Body of pancreas (tissue), 4 donors: ENCODE data around the gene LGR5. TPM values are rescaled to one million over a fixed set of nuclear protein-coding genes. Genes with fewer than 3 reads are reported as not detected.
A peak's percentile ranks its signal among the peaks of the same experiment; 100 is the strongest.

ENCODE experiments used
- ATAC-seq: fragments of 150-250 bp; one replicate; pipeline ENCODE4 v1.9.1; 2016
- DNase-seq, 4 donors: peaks; one replicate each; pipeline ENCODE4 v3.0.0-alpha.2; 2019
- H3K27ac ChIP-seq, 4 donors: fragments of 200-600 bp; sonication (generic); 1 replicate in 3 of 4; 2 replicates in 1 of 4; pipeline versions ENCODE4 v1.5.1 to v1.6.1; 2016 to 2019; ENCODE audit warnings: mild to moderate bottlenecking in 1 of 4, mixed read lengths in 1 of 4, moderate library complexity in 1 of 4
- H3K27me3 ChIP-seq, 2 donors: fragments of 200-600 bp; sonication (generic); one replicate each; pipeline ENCODE4 v1.6.0; 2016; ENCODE audit warnings: mild to moderate bottlenecking in 1 of 2
- H3K36me3 ChIP-seq, 2 donors: fragments of 200-600 bp; sonication (generic); replicated peaks in 1 of 2; 2 replicates each; pipeline ENCODE4 v1.5.1; 2016; ENCODE audit warnings: low read depth in 2 of 2; ENCODE audit not compliant: insufficient read depth in 1 of 2
- H3K4me1 ChIP-seq: fragments of 200-600 bp; sonication (generic); one replicate; pipeline ENCODE4 v1.6.0; 2016
- H3K4me3 ChIP-seq, 2 donors: fragments of 200-600 bp; sonication (generic); 1 replicate in 1 of 2; 2 replicates in 1 of 2; pipeline ENCODE4 v1.5.1; 2016 to 2019
- H3K9me3 ChIP-seq, 3 donors: fragments of 200-600 bp; sonication (generic); 1 replicate in 2 of 3; 2 replicates in 1 of 3; pipeline ENCODE4 v1.5.1; 2016
- CTCF ChIP-seq, 7 experiments: fragments of 450-650 bp in 4 of 7; fragments of 200-600 bp in 3 of 7; sonication (generic) in 3 of 7; IDR thresholded peaks; one replicate each; pipeline ENCODE4 v1.5.1; 2016 to 2019; ENCODE audit warnings: antibody characterized with exemption in 7 of 7
- POLR2A ChIP-seq, 3 donors: fragments of 450-650 bp; IDR thresholded peaks; one replicate each; pipeline ENCODE4 v1.6.1; 2016; ENCODE audit warnings: antibody characterized with exemption in 3 of 3, mild to moderate bottlenecking in 2 of 3
- WGBS, 2 donors: methylation state at CpG; one replicate each; pipeline ENCODE4 v1.1.5; 2017; 5-methylcytosine and 5-hydroxymethylcytosine counted together
- intact Hi-C: fragments of 100-400 bp; cut with DNase I; formaldehyde crosslinking; loops from one replicate; pipeline ENCODE4 v1.15.1; 2023
- total RNA-seq, 2 donors: library from RNA; depleted of rRNA; stranded (reverse); fragments of >200 nt; gene quantifications; one replicate each; pipeline ENCODE4 v1.1.0, GENCODE V29; 2016

LGR5 gene
- total RNA-seq, 2 donors from 2014 or later = 0.52 TPM; not detected in 1

DNA sequence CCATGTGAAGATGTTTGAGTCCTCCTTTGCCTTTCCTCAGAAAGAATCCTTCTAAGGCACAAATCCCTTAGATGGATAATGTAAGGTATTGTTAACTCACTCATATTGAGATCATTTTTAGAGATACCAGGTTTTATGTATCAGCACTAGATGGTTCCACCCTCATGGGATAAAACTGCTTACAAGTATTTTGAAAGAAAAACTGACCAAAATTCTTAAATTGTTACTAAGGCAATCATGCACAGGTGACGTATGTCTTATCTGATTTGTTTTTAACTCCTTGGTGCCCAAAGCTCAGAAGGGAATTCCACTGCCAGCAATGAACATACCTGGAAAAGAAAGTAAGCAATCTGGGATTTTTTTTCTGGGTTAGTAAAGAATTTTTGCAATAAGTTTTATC lies 145.6 kb downstream of the LGR5 start:
- 19 to 24% methylated on average over 1 of the region's 1 CpG for WGBS, 2 donors
- no peaks in the 10 kb centered on the region for H3K36me3 ChIP-seq
- TF ChIP-seq POLR2A (IDR thresholded peaks at IDR 0.05) (no peak), CTCF (IDR thresholded peaks at IDR 0.05) (no peak)
- no peaks in the 10 kb centered on the region for H3K9me3 ChIP-seq
- peaks cover 8% of the 10 kb centered on the region for H3K4me1 ChIP-seq
- H3K4me3 ChIP-seq = no peak overlapping the region
- intact Hi-C loops = no loop called here
- ATAC-seq = no peak
- H3K27ac ChIP-seq = no peak overlapping the region
- H3K27me3 ChIP-seq = no peaks in the 10 kb centered on the region
- DNase-seq = no peak

- no peak for ATAC-seq
- WGBS, 2 donors = 75 to 86% methylated on average over 2 of the region's 2 CpGs
- no peaks in the 10 kb centered on the region for H3K9me3 ChIP-seq
Measured at GRCh38 chr12:71587012-71587411, 147.4 kb downstream of the LGR5 start.

DNA sequence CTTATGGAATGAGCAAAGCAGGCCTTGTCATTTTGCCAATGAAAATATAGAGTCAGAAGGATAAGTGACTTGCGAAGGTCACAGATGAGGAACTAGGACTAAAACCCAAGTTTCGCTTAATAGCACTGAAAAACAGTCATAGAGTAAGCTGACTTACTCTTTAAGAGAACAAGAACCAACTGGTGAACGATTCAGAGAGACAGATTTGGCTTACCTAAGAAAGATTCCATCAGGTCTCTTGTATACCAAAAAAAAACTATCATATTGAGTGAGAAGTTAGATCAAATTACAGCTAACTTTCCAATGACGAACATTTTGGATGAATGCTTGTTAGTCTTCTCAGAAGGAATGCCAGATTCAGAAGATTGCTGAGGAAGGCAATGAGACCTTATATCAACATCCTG lies 149.9 kb downstream of the LGR5 start:
- DNase-seq = peak in 1 of 4 donors; percentile 7
- no peaks in the 10 kb centered on the region for H3K27me3 ChIP-seq
- 26 to 40% methylated on average over 4 of the region's 4 CpGs for WGBS, 2 donors
- peak; percentile 50 for ATAC-seq
- intact Hi-C loops = no loop called here
- no peaks in the 10 kb centered on the region for H3K9me3 ChIP-seq
- TF ChIP-seq CTCF (IDR thresholded peaks at IDR 0.05) (no peak), POLR2A (IDR thresholded peaks at IDR 0.05) (no peak)
- H3K4me3 ChIP-seq = no peak overlapping the region
- no peaks in the 10 kb centered on the region for H3K36me3 ChIP-seq
- H3K4me1 ChIP-seq = peaks cover 8% of the 10 kb centered on the region
- no peak overlapping the region for H3K27ac ChIP-seq

More at GRCh38 chr12:71587012-71587411, 147.4 kb downstream of the LGR5 start:
- Histone ChIP-seq H3K27ac (no peak overlapping the region), H3K27me3 (no peaks in the 10 kb centered on the region), H3K4me1 (peaks cover 8% of the 10 kb centered on the region), H3K36me3 (no peaks in the 10 kb centered on the region), H3K4me3 (no peak overlapping the region)
- no peak for DNase-seq
- TF ChIP-seq CTCF (IDR thresholded peaks at IDR 0.05) (no peak), POLR2A (IDR thresholded peaks at IDR 0.05) (no peak)
- intact Hi-C loops = no loop called here

DNA sequence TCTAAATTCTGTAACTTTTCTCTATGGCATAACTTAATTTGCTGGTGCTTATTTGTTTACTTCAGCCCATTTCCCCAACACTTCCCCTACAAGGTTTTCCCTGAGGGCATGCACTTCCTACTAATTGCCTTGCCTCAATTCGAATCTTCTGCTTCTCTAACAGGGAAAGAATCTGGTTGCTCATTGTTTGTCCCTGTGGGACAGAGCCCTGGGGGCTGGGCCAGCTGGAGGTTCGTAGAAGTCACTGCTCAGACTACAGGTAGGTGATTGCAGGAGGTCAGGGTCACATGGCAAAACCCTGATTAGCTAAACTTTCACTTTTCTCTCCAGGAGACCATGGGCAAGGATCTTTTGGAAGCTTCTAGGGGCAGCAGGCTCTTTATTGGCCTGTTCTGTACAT lies 152.0 kb downstream of the LGR5 start:
- Histone ChIP-seq H3K9me3 (no peaks in the 10 kb centered on the region), H3K36me3 (no peaks in the 10 kb centered on the region), H3K27ac (no peak overlapping the region), H3K4me1 (peaks cover 8% of the 10 kb centered on the region), H3K27me3 (no peaks in the 10 kb centered on the region), H3K4me3 (no peak overlapping the region)
- DNase-seq (no peak), ATAC-seq (no peak)
- 39 to 49% methylated on average over 2 of the region's 2 CpGs for WGBS, 2 donors
- no peak for TF ChIP-seq POLR2A (IDR thresholded peaks at IDR 0.05)
- intact Hi-C loops = no loop called here

GRCh38 chr12:71592841-71593240 lies 153.2 kb downstream of the LGR5 start:
- WGBS, 2 donors = 42 to 46% methylated on average over 3 of the region's 3 CpGs
- intact Hi-C loops = no loop called here

More at GRCh38 chr12:71592841-71593240, 153.2 kb downstream of the LGR5 start:
- TF ChIP-seq CTCF (IDR thresholded peaks at IDR 0.05) = no peak
- no peaks in the 10 kb centered on the region for H3K9me3 ChIP-seq
- ATAC-seq = no peak
- H3K27ac ChIP-seq = no peak overlapping the region
- no peak for DNase-seq
- no peak overlapping the region for H3K4me3 ChIP-seq
- peaks cover 8% of the 10 kb centered on the region for H3K4me1 ChIP-seq
- H3K27me3 ChIP-seq = no peaks in the 10 kb centered on the region
- H3K36me3 ChIP-seq = no peaks in the 10 kb centered on the region
